ENCODE data around the gene AFAP1. TPM values are rescaled to one million over a fixed set of nuclear protein-coding genes. Genes with fewer than 3 reads are reported as not detected.

AFAP1 gene
- total RNA-seq, 4 donors from 2014 or later, result 15.8 to 42.9 (median 31.3) TPM

DNA sequence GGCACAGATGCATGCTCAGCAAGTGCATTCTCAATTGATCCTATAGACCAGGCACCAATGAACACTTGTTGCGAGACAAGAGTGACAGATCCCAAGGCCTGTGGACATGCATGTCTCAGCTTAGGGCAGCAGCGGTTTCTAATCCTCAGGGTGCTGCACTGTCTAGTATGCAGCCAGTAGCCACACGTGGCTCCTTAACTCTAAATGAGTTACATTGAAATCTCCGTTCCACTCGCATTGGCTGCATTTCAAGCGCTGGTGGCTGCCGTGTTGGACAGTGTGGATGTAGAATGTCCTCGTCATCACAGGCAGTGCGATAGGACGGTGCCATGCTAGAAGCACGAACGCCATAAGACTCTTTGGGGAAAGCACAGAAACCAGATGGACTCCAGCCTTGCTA, 24.0 kb upstream of the AFAP1 start:
- H3K27me3 ChIP-seq, result no peaks in the 10 kb centered on the region
- no peaks in the 10 kb centered on the region for H3K36me3 ChIP-seq
- TF ChIP-seq, protein P1, sequence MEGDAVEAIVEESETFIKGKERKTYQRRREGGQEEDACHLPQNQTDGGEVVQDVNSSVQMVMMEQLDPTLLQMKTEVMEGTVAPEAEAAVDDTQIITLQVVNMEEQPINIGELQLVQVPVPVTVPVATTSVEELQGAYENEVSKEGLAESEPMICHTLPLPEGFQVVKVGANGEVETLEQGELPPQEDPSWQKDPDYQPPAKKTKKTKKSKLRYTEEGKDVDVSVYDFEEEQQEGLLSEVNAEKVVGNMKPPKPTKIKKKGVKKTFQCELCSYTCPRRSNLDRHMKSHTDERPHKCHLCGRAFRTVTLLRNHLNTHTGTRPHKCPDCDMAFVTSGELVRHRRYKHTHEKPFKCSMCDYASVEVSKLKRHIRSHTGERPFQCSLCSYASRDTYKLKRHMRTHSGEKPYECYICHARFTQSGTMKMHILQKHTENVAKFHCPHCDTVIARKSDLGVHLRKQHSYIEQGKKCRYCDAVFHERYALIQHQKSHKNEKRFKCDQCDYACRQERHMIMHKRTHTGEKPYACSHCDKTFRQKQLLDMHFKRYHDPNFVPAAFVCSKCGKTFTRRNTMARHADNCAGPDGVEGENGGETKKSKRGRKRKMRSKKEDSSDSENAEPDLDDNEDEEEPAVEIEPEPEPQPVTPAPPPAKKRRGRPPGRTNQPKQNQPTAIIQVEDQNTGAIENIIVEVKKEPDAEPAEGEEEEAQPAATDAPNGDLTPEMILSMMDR (IDR thresholded peaks at IDR 0.05), result no peak
- no peak for TF ChIP-seq POLR2A (IDR thresholded peaks at IDR 0.05)
- no peak overlapping the region for H3K27ac ChIP-seq
- H3K9me3 ChIP-seq, result no peaks in the 10 kb centered on the region
- H3K4me1 ChIP-seq, result peaks cover 0 to 34% (median 0%) of the 10 kb centered on the region in 4 donors
- no peak overlapping the region for H3K4me3 ChIP-seq
- no peak for DNase-seq

DNA sequence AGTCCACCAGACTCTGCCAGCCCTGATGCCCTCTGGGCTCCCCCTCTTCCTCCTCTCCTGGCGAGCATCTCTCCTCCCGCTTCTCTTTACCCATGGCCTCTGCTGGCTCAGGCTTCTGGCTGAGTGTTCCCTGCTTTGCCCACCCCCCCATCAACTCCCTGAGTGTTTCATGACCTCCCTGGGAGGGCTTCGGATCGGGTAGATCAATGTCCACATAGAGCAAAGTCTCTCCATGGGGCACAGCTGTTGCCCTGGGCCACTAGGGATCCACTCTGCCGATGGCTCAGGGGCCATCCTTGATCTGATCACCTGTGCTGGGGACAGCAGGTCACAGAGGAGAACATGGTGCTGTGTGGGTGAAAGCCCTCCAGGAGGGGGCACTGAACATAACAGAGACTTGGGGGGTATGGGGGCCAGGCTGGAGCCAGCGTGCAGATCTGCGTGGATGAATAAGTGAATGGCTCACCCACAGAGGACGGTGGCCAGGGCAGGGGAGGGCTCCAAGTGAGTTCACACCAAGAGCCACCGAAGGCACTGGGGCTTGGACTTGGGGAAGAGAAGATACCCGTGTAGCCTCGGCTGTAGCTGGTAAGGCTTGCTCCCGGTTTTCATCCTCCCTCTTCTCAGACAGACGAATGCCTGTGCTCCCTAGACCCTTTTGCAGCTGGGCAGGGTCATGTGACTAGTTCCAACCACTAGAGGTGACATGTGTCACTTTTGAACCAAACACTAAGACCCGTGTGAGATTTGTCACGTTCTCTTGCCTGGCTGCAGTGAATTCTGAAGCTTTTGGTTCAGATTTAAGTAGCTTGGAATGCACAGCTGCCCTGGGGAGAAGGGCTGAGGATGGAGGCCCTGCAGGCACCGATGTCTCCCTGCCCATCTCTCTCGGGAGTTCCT, 23.2 kb upstream of the AFAP1 start:
- no peak for DNase-seq
- H3K36me3 ChIP-seq, result no peaks in the 10 kb centered on the region
- peaks cover 0 to 28% (median 0%) of the 10 kb centered on the region in 4 donors for H3K4me1 ChIP-seq
- no peaks in the 10 kb centered on the region for H3K9me3 ChIP-seq
- TF ChIP-seq, protein P1 (IDR thresholded peaks at IDR 0.05), result no peak
- no peak for TF ChIP-seq POLR2A (IDR thresholded peaks at IDR 0.05)
- no peak overlapping the region for H3K4me3 ChIP-seq
- H3K27ac ChIP-seq, result no peak overlapping the region
- H3K27me3 ChIP-seq, result no peaks in the 10 kb centered on the region

DNA sequence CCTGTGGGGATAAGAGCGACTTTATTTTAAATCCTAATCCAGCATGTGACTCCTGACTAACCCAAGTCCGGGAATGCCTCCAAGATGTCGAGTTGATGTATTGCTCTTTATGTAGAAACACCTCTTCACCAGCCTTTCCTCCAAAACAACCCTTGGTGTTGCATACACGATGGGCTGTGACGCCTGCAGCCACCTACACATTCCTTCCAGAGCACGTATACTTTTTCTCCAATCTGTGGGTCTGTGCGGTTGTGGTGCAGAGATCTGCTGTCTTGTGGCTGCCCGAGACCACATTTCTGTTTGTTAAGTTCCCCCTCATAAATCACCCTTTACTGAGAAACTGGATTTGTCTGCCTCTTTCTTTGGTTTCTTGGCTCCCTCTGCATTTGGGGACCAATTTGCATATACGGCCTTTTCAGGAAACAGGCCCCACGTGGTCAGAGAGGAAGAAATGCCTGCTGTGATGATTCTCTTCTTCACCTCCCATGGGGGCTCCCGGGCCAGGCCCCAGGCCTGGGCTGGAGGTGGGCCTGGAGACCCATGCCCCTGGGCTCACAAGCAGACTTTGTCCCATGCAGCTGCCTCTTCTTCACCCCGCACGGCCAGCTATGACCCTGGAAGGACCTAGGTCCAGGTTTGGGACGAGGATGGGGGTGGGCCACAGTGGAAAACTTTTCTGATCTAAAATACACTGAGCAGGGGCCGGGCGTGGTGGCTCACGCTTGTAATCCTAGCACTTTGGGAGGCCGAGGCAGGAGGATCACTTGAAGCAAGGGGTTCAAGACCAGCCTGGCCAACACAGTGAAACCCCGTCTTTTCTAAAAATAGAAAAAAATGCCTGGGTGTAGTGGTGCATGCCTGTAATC, 21.4 kb upstream of the AFAP1 start:
- H3K4me1 ChIP-seq, result peaks cover 0 to 25% (median 0%) of the 10 kb centered on the region in 4 donors
- DNase-seq, result no peak
- TF ChIP-seq, protein P1 (IDR thresholded peaks at IDR 0.05), result no peak

DNA sequence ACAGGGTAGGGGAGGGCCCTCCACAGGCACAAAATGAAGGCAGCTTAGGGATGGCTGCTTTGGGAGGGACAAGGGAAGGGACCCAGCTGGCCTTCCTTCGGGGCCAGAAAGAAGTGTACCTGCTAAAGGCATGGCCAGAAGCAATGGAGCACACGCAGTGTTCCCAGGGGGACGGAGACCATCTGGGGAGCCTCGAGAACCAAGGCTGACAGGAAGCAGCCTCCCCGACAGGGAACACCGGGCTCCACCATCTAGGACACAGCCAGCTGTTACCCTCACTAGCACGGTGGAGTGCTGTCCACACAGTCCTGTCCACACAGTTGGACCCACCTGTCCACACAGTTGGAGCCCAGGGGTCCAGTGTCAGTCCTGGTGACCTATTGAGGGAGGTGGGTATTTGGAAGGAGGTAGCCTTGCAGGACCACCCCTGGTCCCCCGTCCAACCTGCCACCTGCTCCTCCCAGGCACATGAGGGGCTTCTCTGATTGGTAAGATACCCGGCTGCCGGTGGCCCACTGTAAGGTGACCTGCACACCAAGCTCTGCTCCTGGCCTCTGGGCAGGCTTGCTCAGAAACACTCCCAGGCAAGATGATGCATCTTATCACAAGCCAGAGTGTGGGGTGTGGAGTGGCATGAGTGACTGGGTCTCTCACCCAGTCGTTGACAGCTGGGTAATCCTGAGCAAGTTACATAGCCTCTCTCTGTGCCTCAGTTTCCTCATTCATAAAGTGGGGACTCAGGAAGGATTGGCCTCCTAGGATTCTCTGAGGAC, 20.5 kb upstream of the AFAP1 start:
- DNase-seq, result no peak
- H3K36me3 ChIP-seq, result no peaks in the 10 kb centered on the region
- no peak overlapping the region for H3K4me3 ChIP-seq
- H3K9me3 ChIP-seq, result no peaks in the 10 kb centered on the region
- H3K27ac ChIP-seq, result peak overlapping the region in 3 of 4 donors; percentile 29 to 81 (median 34)
- H3K4me1 ChIP-seq, result peaks cover 0 to 25% (median 0%) of the 10 kb centered on the region in 4 donors
- no peak for TF ChIP-seq POLR2A (IDR thresholded peaks at IDR 0.05)
- no peaks in the 10 kb centered on the region for H3K27me3 ChIP-seq

More for the DNA sequence above, 21.4 kb upstream of the AFAP1 start:
- Histone ChIP-seq H3K9me3 (no peaks in the 10 kb centered on the region), H3K4me3 (no peak overlapping the region), H3K36me3 (no peaks in the 10 kb centered on the region), H3K27ac (peak overlapping the region in 2 of 4 donors; percentile 34 to 81), H3K27me3 (no peaks in the 10 kb centered on the region)

DNA sequence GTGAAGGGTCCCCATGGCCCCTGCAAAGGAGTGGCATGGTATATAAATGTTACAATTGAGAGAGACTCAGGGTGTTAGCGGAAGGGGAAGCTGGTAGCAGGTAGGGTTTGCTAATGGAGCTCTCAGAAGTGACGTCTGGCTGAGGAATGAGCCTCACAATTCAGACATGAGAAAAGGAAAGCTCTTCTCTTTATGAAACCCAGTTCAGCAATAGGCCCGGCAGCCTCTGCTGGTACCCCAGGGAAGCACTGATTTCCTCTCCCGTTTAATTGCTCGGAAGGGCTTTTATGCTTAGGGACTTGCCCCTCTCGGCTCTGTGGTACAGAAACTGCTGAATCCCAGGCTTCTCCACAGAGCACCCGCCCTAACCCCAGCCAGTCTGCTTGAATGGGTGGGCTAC, 19.4 kb upstream of the AFAP1 start:
- H3K27me3 ChIP-seq, result no peaks in the 10 kb centered on the region
- peak overlapping the region in 1 of 4 donors; percentile 31 for H3K27ac ChIP-seq

More for the DNA sequence above, 19.4 kb upstream of the AFAP1 start:
- peaks cover 0 to 5% (median 0%) of the 10 kb centered on the region in 4 donors for H3K9me3 ChIP-seq
- DNase-seq, result no peak
- H3K4me3 ChIP-seq, result no peak overlapping the region
- H3K36me3 ChIP-seq, result no peaks in the 10 kb centered on the region
- TF ChIP-seq, protein P1 (IDR thresholded peaks at IDR 0.05), result no peak
- no peak for TF ChIP-seq POLR2A (IDR thresholded peaks at IDR 0.05)
- H3K4me1 ChIP-seq, result peaks cover 0 to 25% (median 0%) of the 10 kb centered on the region in 4 donors

Measured in Peyer's patch (tissue), 4 donors.